GM21723 (cell line): ENCODE results near the gene TBCD.

Source experiments
- ATAC-seq: cut with Tn5 transposase; IDR thresholded peaks from one replicate; pipeline ENCODE4 v1.9.1; 2021; ENCODE audit warnings: mild to moderate bottlenecking, moderate library complexity; ENCODE audit not compliant: unreplicated experiment

TBCD gene

GRCh38 chr17:82831041-82831817, 79.4 kb downstream of the TBCD start:
- ATAC-seq: no peak

DNA sequence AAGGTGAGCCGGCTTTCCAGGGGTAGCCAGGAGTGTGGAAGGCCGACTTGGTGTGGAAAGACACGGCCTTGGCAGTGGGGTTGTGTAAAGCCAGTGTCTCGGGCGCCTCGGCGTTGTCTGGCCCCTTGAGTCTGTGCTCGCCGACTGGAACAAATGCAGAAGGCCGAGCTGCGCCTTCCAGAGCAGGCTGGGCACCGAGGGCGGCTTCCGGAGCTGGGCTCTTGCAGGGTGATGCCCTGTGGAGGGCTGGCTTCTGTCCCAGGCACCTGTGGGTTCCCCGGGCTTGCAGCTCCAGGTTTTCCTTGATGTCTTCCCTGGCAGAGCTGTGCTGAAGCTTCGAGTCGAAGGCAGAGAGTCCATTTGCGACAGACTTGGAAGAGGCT, 79.9 kb downstream of the TBCD start:
- ATAC-seq: no peak

DNA sequence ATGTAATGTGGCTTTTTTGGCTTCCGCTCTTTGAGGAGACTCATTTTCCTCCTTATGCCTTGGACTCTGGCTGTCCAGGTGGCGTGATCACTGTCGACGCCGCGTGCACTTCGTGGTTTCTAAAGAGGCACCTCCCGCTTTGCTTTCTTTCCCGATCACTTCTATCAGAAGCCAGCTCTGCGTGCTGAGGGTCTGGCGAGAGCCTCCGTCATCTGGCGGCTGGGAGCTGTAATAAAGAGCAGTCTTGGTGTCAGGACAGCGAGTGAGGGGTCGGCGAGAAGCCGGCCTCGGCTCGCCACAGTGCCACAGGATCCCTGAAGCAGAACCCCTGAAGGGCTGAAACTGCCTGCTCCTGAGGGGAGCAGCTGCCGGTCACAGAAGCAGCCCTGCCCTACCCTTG, 80.5 kb downstream of the TBCD start:
- no peak for ATAC-seq

DNA sequence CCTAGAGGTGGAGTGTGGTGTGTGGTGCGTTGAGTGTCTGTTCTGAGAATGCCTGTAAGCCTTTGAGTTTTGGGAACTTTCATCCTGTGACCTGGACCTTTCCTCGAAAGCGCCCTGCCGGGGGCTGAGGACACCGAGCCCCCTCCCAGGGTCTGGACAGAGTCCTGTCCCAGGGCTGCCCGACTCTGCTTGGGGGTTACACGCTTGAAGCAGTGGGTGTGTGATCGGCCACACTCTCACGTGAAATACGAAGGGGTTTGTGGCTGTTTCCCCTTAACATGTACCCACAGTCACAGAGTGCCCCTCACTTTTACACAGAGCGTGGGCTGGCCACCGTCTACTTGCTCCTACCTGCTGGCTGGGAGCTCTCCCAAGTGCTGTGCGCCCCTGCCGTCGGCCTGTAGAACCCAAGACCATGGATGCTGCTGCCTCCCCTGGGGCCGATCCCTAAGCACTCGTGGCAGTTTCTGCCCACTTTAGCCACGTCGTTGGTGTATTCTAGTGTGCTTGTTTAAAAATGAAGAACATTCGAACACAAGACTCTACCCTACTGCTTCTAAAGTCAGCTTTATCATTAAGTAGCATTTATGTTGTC, 81.1 kb downstream of the TBCD start:
- no peak for ATAC-seq

DNA sequence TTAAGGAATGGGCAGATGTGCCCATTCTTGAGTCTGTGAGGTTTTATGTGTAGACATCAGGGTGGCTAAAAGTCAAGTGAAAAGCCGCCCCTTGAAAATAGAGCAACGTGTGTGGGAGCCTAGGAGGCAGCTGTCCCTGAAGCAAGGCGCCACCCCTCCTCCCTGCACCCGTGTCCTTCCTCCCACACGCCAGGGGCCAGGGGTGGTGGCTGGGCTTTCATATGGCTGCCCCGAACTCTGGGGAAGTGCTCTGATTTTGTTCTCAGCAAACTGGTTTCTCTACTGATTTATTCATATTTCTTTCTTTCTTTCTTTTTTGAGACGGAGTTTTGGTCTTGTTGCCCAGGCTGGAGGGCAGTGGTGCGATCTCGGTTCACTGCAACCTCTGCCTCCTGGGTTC, 83.3 kb downstream of the TBCD start:
- no peak for ATAC-seq

DNA sequence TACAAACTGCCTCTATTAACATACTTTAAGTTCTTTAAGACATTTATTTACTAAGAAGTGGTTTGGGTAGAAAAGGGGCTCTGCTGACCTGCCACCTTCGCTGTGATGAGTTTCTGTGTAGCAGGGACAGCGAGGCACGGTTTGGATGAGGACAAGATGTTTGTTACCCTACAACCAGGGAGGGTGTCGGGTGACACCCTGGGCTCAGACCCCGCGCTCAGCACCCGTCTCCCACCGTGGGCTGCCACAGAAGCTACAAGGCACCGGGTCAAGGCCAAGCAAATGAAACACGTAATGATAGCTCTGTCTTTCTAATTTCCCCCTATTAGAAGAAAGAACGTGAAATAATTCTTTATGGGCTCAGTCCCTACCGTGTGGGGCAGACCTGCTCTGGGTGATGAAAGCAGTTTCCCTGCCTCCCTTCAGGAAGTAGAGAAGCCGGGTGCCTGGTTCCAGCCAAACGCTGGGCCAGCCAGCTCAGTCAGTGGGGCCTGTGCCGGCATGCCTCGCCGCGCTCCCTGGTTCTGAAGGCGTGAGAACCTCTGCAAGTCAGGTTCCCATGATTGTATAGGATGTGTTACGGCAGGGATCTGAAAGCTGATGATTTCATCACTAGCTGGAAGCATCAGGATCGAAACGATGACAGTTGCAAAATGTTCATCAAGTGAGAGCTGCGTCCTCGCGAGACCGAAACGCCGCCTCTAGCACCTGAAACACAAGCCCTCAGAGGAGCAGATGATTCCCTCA, 84.1 kb downstream of the TBCD start:
- ATAC-seq: no peak

DNA sequence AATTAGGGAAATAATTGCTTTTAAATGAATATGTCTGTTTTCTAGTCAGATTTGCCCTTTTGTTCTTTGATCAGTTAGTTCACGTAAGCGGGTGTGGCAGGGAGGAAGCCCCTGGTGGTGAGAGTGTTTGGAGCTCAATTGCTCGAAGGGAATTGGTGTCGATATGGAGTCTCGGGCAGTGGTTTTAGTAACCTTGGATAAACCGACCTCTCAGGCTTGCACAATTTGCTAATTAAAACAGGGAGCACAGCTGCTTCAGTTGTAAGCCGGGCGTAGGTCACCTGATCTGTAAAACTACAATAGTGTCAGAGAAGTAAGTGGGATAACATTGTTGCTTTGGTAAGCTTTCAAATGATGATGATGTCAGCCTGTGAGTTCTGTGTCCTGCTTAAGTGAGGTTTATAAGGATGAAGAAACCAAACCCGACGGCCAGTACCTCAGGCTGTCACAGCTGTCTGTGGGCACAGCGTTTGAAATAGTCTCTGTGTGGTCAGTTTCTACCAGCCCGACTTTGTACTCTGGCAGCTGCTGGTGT, 85.0 kb downstream of the TBCD start:
- no peak for ATAC-seq

DNA sequence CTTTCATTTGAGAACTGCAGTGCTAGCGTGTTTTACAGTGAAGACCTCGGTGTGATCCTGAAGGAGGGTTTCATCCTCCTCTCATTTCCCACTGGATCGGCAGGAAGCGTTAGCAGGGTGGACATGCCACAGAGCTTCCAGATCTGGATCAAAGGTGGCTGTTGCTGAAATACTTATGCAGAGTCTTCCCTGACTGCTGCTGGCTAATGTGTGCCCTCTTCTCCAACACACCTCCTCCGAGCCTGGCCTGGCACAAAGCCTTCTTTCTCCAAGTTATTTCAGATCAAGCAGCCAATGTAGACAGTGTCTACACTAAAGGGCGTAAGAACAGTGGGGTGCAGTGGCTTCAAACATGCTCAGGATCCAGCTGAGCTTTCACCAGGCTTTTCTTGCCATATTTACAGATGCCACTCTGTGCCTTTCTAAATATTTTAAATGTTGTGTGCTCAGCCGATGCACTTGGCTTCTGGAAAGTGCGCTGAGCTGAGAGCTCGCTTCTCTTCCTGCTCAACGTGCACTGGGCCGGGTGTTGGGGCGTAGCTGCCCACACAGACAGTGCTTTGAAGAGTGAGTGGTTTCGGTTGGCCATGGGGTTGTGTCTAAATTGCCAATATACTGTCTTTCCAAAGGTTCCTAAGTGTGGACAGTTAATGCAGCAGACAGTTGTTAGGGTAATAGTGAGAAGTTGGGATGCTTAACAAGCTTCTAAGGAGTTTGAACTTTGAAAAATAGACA, 85.9 kb downstream of the TBCD start:
- ATAC-seq: no peak

DNA sequence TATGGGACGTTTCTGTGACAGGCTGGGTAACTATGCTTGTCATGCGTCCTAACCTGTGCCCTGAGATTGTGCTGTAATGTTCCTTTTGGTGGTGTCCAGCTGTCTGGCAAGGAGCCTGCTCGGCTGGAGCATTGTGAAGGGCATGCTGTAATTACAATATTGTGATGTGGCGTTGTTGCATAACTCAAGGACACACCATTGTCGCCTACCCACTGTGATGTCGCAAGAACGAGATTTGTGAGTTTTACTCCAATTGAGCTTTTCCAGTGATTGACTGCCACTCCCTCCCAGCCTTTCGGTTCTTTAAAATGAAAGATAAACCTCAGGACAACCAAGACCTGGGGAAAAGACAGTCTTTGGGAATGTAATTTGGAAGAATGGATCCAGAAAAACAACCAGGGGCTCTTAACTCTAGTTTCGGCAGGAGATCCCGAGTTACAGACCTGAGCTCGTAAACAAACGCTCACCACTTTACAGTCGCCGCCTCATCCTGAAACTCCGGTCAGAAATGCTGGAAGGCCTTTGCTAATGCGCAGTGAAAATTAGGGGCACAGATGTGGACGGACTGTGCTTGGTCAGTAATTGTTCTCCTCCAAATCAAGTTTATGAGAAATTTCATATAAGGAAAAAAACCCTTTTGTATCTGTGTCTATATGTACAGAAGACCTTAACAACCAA, 86.7 kb downstream of the TBCD start:
- no peak for ATAC-seq

GRCh38 chr17:82839617-82840292, 87.9 kb downstream of the TBCD start, which contains the start of gene ZNF750:
TSS of gene ZNF750 (minus strand) at chr17:82840022. CDS start at chr17:82832454, 7,568 bp downstream.
- no peak for ATAC-seq

DNA sequence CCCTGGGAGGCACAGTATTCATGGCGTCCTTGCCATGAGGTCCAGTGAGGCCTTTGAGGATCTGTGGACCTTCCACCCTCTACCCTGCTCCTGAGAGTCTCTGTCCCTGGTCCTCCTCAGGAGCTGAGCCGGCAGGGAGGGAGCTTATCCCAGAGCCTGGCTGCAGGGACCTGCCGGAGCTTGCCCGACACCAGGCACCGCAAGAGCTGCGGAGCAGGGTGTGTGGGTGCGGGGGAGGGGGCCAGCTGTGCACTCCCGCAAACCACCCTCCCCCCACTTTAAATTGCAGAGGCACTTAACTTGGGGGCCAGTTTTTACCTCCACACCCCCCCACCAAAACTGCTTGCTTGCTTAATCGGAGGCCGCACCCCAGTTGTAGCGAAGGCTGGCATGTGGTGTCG, 88.6 kb downstream of the TBCD start:
- no peak for ATAC-seq

GRCh38 chr17:82841921-82842596, 90.2 kb downstream of the TBCD start:
- no peak for ATAC-seq

DNA sequence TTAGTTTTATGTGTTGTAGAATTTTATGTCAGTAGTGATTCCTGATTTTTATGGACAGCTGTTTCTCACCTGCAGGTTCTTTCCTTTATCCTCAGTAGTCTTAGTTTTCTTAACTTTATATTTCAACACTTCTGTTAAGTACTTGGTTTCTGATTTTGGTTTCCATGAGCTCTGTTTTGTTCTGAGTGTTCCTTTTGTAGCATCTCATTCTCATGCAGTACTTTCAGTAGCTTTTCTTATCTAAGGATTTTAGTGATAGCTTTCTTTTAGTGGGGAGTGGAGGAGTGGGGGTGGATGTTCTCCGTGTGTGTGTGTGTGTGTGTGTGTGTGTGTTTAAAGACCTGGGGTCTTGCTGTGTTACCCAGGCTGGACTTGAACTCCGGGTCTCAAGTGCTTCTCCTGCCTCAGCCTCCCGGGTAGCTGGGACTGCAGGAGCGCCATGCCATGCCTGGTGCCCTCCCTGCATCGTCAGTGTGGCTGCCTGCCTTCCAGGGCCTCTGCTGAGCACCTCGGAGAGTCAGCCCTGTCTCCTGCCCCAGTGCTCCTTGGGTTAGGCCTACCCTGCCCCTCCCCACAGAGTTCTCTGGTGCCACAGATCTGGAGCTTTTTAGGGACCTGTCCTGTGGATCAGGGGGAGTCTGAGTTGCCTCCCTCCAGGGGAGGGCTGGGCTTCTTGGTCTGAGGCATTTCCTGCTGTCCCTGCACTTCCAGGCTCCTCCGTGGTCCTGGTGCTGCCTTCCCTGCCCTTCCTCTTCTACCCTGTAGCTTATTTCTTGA, 92.2 kb downstream of the TBCD start:
- ATAC-seq: no peak

- no peak for ATAC-seq
These were observed 92.9 kb downstream of the TBCD start for GRCh38 chr17:82844796-82845162.

- ATAC-seq: no peak
These were observed 93.4 kb downstream of the TBCD start for GRCh38 chr17:82845163-82845807.

DNA sequence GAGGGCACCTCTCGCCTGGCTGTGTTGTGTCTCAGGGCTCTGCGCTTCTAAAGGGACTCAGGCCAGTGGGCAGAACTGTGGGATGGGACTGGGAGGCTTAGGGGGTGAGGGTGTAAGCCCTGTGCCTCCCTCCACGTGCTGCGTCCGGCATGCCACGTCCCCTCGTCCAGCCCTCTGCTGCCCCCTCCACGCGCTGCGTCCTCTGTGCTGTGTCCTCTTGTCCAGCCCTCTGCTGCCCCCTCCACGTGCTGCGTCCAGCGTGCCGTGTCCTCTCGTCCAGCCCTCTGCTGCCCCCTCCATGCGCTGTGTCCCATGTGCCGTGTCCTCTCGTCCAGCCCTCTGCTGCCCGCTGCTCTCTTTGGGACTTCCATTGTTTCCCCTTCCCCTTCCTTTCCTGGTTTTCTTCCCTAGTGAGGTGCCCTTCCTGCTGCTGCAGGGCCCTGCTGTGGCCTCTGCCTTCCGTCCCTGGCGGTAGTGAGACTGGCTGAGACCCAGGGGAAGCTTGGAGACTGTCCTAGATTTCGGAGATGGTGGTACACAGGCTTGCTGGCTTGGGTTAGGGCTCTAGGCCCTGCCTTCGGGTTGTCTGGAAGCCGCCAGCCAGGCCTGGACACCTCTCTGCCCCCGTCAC, 94.3 kb downstream of the TBCD start:
- ATAC-seq: no peak

DNA sequence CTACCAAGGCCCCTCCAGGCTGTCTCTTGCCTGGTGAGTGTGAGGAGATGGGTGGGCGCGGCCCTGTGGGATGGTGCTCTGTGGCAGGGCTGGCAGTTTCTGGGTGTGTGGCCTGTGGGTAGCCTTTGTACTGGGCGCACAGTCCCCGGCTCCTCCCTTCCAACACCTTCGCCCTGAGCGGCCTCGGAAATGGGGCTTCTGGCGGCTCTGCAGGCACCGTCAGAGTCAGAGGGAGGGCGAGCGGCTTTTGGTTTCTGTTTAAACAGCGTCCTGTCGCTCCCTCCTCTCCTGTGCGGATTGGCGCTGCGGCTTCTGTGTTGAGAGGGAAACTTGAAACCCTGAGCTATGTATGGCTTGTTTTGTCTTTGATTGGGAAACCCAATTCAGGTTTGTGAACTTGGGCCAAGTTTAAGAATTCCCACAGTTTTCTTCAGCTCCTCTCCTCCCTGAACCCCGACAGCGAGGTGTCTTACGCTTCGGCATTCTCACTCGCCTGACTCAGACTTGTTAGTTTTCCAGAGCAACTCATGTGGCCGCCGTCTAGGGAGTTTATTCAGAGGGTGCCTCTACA, 96.2 kb downstream of the TBCD start:
- ATAC-seq: no peak
